RCC 7860 (cell line): Measurements from ENCODE around the gene TSHZ2.
"Not testable (repeated sequence)": the region's sequence is repeated elsewhere in the genome, so short reads cannot be mapped to it uniquely, and the experiment has no call there.

Source experiments
- DNase-seq: peaks from one replicate; pipeline ENCODE4 v3.0.0-alpha.2; 2015; ENCODE audit warnings: low spot score
- FAIRE-seq: peaks from 2 replicates; lab custom pipeline; 2012; peaks lifted over from hg19 to GRCh38; lab: Jason Lieb, UNC

Gene TSHZ2

GRCh38 chr20:53434662-53435061 lies 462.5 kb downstream of the TSHZ2 start:
- DNase-seq = no peak
- no peak for FAIRE-seq

DNA sequence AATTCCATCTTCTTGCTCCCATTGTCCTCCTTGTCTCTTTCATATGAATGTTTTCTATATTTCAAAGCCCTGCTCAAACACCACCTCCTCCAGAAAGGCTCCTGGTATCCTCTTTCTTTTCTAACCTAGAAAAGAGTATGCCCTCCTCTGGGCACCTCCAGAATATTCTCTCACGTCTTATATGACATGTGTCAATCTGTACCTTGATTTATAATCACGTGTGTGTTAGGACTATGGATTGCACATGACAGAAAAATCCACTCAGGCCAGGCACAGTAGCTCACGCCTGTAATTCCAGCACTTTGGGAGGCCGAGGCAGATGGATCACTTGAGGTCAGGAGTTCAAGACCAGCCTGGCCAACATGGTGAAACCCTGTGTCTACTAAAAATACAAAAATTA lies 464.8 kb downstream of the TSHZ2 start:
- not testable (repeated sequence) for FAIRE-seq, DNase-seq

GRCh38 chr20:53438368-53438767 lies 466.2 kb downstream of the TSHZ2 start:
- DNase-seq (no peak), FAIRE-seq (no peak)

- FAIRE-seq = no peak
- DNase-seq = no peak
These were observed 466.9 kb downstream of the TSHZ2 start for GRCh38 chr20:53439046-53439445.

DNA sequence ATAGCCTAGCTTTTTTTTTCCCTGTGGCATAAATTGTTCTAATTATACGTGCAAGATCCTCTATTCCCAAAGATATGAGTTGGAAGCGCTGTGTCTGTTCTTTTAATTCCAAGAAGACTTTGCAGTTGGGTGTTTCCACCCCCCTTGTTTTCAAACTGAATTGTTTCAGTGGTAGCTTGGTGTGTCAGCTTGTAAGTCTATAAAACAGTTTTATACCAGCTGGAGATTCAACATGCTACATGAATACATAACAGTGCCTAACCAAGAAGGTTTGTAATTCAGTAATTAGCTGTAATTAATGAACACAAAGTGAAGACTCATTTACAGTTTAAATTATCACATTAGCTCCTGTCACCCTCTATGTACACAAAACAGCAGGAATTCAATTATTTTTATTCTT lies 467.5 kb downstream of the TSHZ2 start:
- DNase-seq (no peak), FAIRE-seq (no peak)

- no peak for DNase-seq
- FAIRE-seq = no peak
These were observed 472.4 kb downstream of the TSHZ2 start for GRCh38 chr20:53444401-53445149.

- FAIRE-seq = no peak
- no peak for DNase-seq
These were observed 473.2 kb downstream of the TSHZ2 start for GRCh38 chr20:53445321-53445731.

DNA sequence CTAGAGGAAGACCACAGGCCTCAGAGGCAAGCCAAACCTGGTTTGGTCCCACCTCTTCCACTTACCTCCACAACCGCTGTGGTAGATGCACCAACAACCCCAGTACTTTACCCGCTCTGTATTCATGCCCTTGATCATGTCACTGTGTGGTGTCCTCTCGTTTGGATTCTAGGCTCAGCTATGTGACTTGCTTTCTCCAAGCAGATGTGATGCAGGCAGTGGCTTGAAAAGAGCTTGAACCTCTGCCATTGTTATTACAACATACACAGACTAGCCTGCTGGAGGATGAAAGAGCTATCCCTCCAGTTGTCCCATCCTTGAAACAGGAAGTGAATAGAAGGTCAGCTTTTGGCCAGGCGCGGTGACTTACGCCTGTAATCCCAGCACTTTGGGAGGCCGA lies 473.8 kb downstream of the TSHZ2 start:
- no peak for FAIRE-seq

DNA sequence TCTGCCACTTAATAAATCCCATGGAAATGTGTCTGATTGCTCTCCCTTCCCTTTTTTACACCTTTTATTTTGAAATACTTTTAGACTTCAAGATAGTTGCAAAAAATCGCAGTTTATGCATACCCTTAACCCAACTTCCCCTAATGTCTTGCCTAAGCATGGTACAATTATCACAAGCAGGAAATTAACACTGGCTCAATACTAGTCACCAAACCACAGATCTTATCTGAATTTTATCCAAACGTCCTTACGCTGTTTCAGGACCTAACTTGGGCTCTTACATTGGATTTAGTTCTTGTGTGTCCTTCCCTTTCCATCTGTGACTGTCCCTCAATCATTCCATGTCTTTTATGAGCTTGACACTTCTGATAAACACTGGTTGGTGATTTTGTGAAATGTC lies 475.2 kb downstream of the TSHZ2 start:
- no peak for FAIRE-seq
- DNase-seq = no peak

More for the DNA sequence above, 473.8 kb downstream of the TSHZ2 start:
- no peak for DNase-seq

DNA sequence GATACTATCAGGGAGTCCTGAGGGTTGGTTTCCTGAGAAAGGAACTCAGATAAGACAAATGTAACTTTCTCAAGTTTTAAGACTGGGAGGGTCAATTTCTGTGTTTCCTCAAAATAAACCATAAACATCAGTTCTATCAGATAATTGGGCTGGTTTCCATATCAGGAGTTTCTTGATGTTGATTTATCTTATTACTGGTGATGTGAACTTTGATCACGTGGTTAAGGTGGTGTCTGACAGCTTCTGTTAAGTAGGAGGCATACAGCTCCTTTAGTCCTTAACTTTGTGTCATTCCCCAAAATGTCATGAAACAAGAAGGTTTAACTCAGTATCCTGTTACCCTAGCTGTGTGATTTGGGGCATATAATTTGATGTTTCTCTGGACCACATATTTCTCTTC lies 476.3 kb downstream of the TSHZ2 start:
- DNase-seq (no peak), FAIRE-seq (no peak)

- FAIRE-seq = no peak
- no peak for DNase-seq
These were observed 476.7 kb downstream of the TSHZ2 start for GRCh38 chr20:53448875-53449274.

- FAIRE-seq (no peak), DNase-seq (no peak)
These were observed 480.9 kb downstream of the TSHZ2 start for GRCh38 chr20:53453076-53453475.

- DNase-seq (no peak), FAIRE-seq (no peak)
These were observed 482.6 kb downstream of the TSHZ2 start for GRCh38 chr20:53454675-53455276.

GRCh38 chr20:53463101-53463972 lies 491.2 kb downstream of the TSHZ2 start:
- DNase-seq = no peak
- no peak for FAIRE-seq

- no peak for DNase-seq
- no peak for FAIRE-seq
These were observed 494.1 kb downstream of the TSHZ2 start for GRCh38 chr20:53466279-53466678.

GRCh38 chr20:53468587-53468986 lies 496.4 kb downstream of the TSHZ2 start:
- no peak for FAIRE-seq

GRCh38 chr20:53472859-53473258 lies 500.7 kb downstream of the TSHZ2 start:
- DNase-seq, FAIRE-seq: not testable (repeated sequence)

More at GRCh38 chr20:53468587-53468986, 496.4 kb downstream of the TSHZ2 start:
- DNase-seq = no peak

- FAIRE-seq = no peak
- no peak for DNase-seq
These were observed 508.8 kb downstream of the TSHZ2 start for GRCh38 chr20:53480913-53481312.

DNA sequence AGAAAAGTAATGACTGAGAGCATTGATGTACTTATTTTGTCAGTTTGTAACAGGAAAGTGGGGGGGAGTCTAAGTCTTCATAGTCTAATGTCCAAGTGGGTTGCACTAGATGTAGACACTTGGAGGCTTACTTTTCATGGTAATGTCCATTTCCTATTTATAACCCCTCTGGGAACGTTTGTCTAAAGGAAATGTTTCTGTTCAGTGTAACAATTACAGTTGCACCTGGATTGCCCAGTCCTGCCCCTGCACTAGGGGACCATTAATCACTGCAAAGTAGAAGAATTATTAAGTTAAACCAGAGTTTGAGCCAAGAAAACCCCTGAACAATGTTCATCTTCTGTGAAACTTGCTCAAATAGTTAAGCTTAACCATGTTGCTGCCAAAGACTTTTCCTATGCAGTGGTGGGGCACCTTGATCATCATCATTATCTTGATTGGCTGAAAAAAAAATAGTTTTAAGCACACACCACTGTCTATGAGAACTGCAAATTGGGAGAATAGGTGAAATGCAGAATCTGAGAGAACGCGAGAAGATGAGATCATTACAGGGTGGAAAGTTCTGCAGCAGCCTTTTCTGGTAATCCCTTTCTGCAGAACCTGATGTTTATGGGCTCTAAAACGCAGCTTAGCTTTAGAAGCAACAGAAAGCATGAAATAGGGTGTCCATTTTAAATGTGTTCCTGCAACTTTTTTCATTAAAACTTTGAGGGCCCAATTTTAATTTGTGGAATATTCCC lies 515.5 kb downstream of the TSHZ2 start:
- no peak for FAIRE-seq

GRCh38 chr20:53488775-53489272 lies 516.7 kb downstream of the TSHZ2 start:
- DNase-seq (no peak), FAIRE-seq (no peak)

More for the DNA sequence above, 515.5 kb downstream of the TSHZ2 start:
- DNase-seq = no peak

GRCh38 chr20:53489528-53489927 lies 517.4 kb downstream of the TSHZ2 start:
- DNase-seq (no peak), FAIRE-seq (no peak)
